ENCODE measurements around the gene CCDC74A.
"Not testable (repeated sequence)": the region's sequence is repeated elsewhere in the genome, so short reads cannot be mapped to it uniquely, and the experiment has no call there.

Gene CCDC74A

GRCh38 chr2:131503587-131503986, 24.1 kb upstream of the CCDC74A start:
- not testable (repeated sequence) for DNase-seq (ENCODE audit: low read depth in 3 of 3)

- DNase-seq (ENCODE audit: low read depth in 3 of 3), result not testable (repeated sequence)
Observed at GRCh38 chr2:131504082-131504750, 23.5 kb upstream of the CCDC74A start.

- no peak for DNase-seq (ENCODE audit: low read depth in 3 of 3)
Observed at GRCh38 chr2:131509615-131510014, 18.1 kb upstream of the CCDC74A start.

GRCh38 chr2:131511291-131511968, 16.3 kb upstream of the CCDC74A start:
- not testable (repeated sequence) for DNase-seq (ENCODE audit: low read depth in 3 of 3)

- not testable (repeated sequence) for DNase-seq (ENCODE audit: low read depth in 3 of 3)
Observed at GRCh38 chr2:131511969-131512870, 15.5 kb upstream of the CCDC74A start.

- not testable (repeated sequence) for DNase-seq (ENCODE audit: low read depth in 3 of 3)
Observed at GRCh38 chr2:131514408-131515166, 13.1 kb upstream of the CCDC74A start.

GRCh38 chr2:131515235-131515634, 12.5 kb upstream of the CCDC74A start:
- not testable (repeated sequence) for DNase-seq (ENCODE audit: low read depth in 3 of 3)

- no peak for DNase-seq (ENCODE audit: low read depth in 3 of 3)
Observed at GRCh38 chr2:131516011-131516410, 11.7 kb upstream of the CCDC74A start.

- not testable (repeated sequence) for DNase-seq (ENCODE audit: low read depth in 3 of 3)
Observed at GRCh38 chr2:131516621-131517020, 11.1 kb upstream of the CCDC74A start.

GRCh38 chr2:131517106-131517831, 10.4 kb upstream of the CCDC74A start:
- no peak for DNase-seq (ENCODE audit: low read depth in 3 of 3)

GRCh38 chr2:131517856-131518255, 9.8 kb upstream of the CCDC74A start:
- not testable (repeated sequence) for DNase-seq (ENCODE audit: low read depth in 3 of 3)

- DNase-seq (ENCODE audit: low read depth in 3 of 3), result not testable (repeated sequence)
Observed at GRCh38 chr2:131518531-131518930, 9.2 kb upstream of the CCDC74A start.

- no peak for DNase-seq (ENCODE audit: low read depth in 3 of 3)
Observed at GRCh38 chr2:131519466-131519865, 8.2 kb upstream of the CCDC74A start.

GRCh38 chr2:131519871-131520470, 7.7 kb upstream of the CCDC74A start:
- DNase-seq (ENCODE audit: low read depth in 3 of 3), result not testable (repeated sequence)

- DNase-seq (ENCODE audit: low read depth in 3 of 3), result no peak
Observed at GRCh38 chr2:131520526-131520925, 7.2 kb upstream of the CCDC74A start.

- not testable (repeated sequence) for DNase-seq (ENCODE audit: low read depth in 3 of 3)
Observed at GRCh38 chr2:131521524-131521923, 6.2 kb upstream of the CCDC74A start.

- DNase-seq (ENCODE audit: low read depth in 3 of 3), result no peak
Observed at GRCh38 chr2:131521961-131522781, 5.5 kb upstream of the CCDC74A start.

GRCh38 chr2:131525256-131525655, 2.4 kb upstream of the CCDC74A start:
- not testable (repeated sequence) for DNase-seq (ENCODE audit: low read depth in 3 of 3)

All from stimulated activated CD4-positive, alpha-beta T cell treated with anti-CD3 and anti-CD28 coated beads, TNF-alpha, amount 100 ng/mL, for 24 hours (primary cell).